ENCODE measurements around the gene ACAP3.

GRCh38 chr1:1314678-1315335, 7.1 kb upstream of the ACAP3 start:
- TF ChIP-seq PPARA (CRISPR knock-in tag; IDR thresholded peaks at IDR 0.05; ENCODE audit: borderline replicate concordance), result no peak
- TF ChIP-seq, protein P1, sequence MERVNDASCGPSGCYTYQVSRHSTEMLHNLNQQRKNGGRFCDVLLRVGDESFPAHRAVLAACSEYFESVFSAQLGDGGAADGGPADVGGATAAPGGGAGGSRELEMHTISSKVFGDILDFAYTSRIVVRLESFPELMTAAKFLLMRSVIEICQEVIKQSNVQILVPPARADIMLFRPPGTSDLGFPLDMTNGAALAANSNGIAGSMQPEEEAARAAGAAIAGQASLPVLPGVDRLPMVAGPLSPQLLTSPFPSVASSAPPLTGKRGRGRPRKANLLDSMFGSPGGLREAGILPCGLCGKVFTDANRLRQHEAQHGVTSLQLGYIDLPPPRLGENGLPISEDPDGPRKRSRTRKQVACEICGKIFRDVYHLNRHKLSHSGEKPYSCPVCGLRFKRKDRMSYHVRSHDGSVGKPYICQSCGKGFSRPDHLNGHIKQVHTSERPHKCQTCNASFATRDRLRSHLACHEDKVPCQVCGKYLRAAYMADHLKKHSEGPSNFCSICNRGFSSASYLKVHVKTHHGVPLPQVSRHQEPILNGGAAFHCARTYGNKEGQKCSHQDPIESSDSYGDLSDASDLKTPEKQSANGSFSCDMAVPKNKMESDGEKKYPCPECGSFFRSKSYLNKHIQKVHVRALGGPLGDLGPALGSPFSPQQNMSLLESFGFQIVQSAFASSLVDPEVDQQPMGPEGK (CRISPR knock-in tag; IDR thresholded peaks at IDR 0.05; ENCODE audit: borderline replicate concordance), result no peak
- no peak for TF ChIP-seq ZC3H10 (CRISPR knock-in tag; IDR thresholded peaks at IDR 0.05)
- TF ChIP-seq OSR1 (CRISPR knock-in tag; IDR thresholded peaks at IDR 0.05), result no peak
- no peak for TF ChIP-seq POU6F1 (CRISPR knock-in tag; IDR thresholded peaks at IDR 0.05; ENCODE audit: borderline replicate concordance, low read depth)
- TF ChIP-seq TOX (CRISPR knock-in tag; IDR thresholded peaks at IDR 0.05; ENCODE audit: borderline replicate concordance), result no peak
- no peak for TF ChIP-seq ZFP3 (CRISPR knock-in tag; IDR thresholded peaks at IDR 0.05)
- TF ChIP-seq, protein P2, sequence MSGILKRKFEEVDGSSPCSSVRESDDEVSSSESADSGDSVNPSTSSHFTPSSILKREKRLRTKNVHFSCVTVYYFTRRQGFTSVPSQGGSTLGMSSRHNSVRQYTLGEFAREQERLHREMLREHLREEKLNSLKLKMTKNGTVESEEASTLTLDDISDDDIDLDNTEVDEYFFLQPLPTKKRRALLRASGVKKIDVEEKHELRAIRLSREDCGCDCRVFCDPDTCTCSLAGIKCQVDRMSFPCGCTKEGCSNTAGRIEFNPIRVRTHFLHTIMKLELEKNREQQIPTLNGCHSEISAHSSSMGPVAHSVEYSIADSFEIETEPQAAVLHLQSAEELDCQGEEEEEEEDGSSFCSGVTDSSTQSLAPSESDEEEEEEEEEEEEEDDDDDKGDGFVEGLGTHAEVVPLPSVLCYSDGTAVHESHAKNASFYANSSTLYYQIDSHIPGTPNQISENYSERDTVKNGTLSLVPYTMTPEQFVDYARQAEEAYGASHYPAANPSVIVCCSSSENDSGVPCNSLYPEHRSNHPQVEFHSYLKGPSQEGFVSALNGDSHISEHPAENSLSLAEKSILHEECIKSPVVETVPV (CRISPR knock-in tag; IDR thresholded peaks at IDR 0.05), result no peak
- TF ChIP-seq, protein P3, sequence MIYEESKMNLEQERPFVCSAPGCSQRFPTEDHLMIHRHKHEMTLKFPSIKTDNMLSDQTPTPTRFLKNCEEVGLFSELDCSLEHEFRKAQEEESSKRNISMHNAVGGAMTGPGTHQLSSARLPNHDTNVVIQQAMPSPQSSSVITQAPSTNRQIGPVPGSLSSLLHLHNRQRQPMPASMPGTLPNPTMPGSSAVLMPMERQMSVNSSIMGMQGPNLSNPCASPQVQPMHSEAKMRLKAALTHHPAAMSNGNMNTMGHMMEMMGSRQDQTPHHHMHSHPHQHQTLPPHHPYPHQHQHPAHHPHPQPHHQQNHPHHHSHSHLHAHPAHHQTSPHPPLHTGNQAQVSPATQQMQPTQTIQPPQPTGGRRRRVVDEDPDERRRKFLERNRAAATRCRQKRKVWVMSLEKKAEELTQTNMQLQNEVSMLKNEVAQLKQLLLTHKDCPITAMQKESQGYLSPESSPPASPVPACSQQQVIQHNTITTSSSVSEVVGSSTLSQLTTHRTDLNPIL (CRISPR knock-in tag; IDR thresholded peaks at IDR 0.05; ENCODE audit: low read depth), result no peak
- no peak for TF ChIP-seq ZNF565 (CRISPR knock-in tag; conservative IDR thresholded peaks at IDR 0.05; ENCODE audit: low read depth)
- no peak for TF ChIP-seq GLIS3 (CRISPR knock-in tag; IDR thresholded peaks at IDR 0.05)
- no peak for TF ChIP-seq ISL1 (CRISPR knock-in tag; IDR thresholded peaks at IDR 0.05)
- no peak for TF ChIP-seq ESRRG (CRISPR knock-in tag; IDR thresholded peaks at IDR 0.05)
